B cell (primary cell): ENCODE measurements around the gene CYP26B1.

Source experiments
- EZH2 ChIP-seq: IDR thresholded peaks from 2 replicates; pipeline ENCODE4 v1.6.1; 2012; ENCODE audit warnings: borderline replicate concordance, low read depth, mild to moderate bottlenecking, moderate library complexity, low read length; ENCODE audit not compliant: insufficient read depth, poor library complexity, severe bottlenecking
- TF ChIP-seq, protein P1 (sequence below): fragments of 200-600 bp; IDR thresholded peaks from one replicate; pipeline ENCODE4 v1.8.0; 2022; ENCODE audit warnings: antibody characterized with exemption, mild to moderate bottlenecking

- TF ChIP-seq EZH2, result no peak
- TF ChIP-seq, protein P1, sequence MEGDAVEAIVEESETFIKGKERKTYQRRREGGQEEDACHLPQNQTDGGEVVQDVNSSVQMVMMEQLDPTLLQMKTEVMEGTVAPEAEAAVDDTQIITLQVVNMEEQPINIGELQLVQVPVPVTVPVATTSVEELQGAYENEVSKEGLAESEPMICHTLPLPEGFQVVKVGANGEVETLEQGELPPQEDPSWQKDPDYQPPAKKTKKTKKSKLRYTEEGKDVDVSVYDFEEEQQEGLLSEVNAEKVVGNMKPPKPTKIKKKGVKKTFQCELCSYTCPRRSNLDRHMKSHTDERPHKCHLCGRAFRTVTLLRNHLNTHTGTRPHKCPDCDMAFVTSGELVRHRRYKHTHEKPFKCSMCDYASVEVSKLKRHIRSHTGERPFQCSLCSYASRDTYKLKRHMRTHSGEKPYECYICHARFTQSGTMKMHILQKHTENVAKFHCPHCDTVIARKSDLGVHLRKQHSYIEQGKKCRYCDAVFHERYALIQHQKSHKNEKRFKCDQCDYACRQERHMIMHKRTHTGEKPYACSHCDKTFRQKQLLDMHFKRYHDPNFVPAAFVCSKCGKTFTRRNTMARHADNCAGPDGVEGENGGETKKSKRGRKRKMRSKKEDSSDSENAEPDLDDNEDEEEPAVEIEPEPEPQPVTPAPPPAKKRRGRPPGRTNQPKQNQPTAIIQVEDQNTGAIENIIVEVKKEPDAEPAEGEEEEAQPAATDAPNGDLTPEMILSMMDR, result no peak
Measured at GRCh38 chr2:72115110-72116080, 32.3 kb downstream of the CYP26B1 start.
